Right lobe of liver (tissue), 6 donors: ENCODE data around the gene HCN2. TPM values are rescaled to one million over a fixed set of nuclear protein-coding genes. Genes with fewer than 3 reads are reported as not detected.

Experiments
- ATAC-seq, 4 donors: fragments of 200-7000 bp; cut with Tn5 transposase; one replicate each; pipeline ENCODE4 v1.9.1; 2020; ENCODE audit warnings: mild to moderate bottlenecking in 4 of 4, moderate library complexity in 4 of 4
- DNase-seq, 3 donors: peaks; one replicate each; pipeline ENCODE4 v3.0.0-alpha.2; 2020
- H3K27ac ChIP-seq, 3 donors: fragments of 200-600 bp; one replicate each; pipeline ENCODE4 v1.8.0; 2022
- H3K27me3 ChIP-seq, 2 donors: fragments of 200-600 bp; one replicate each; pipeline ENCODE4 v1.8.0; 2022
- H3K36me3 ChIP-seq, 4 donors: fragments of 200-600 bp; sonication (generic) in 1 of 4; one replicate each; pipeline versions ENCODE4 v1.5.1 to v1.8.0; 2017 to 2022; ENCODE audit warnings: control low read depth in 1 of 4
- H3K4me1 ChIP-seq, 4 donors: fragments of 200-600 bp; sonication (generic) in 1 of 4; one replicate each; pipeline versions ENCODE4 v1.5.1 to v1.8.0; 2017 to 2022; ENCODE audit warnings: control low read depth in 1 of 4
- H3K4me3 ChIP-seq, 3 donors: fragments of 200-600 bp; one replicate each; pipeline ENCODE4 v1.8.0; 2022
- H3K9me3 ChIP-seq, 4 donors: fragments of 200-600 bp; sonication (generic) in 1 of 4; one replicate each; pipeline versions ENCODE4 v1.5.1 to v1.8.0; 2017 to 2022; ENCODE audit warnings: control low read depth in 1 of 4
- CTCF ChIP-seq, 4 donors: fragments of 200-600 bp in 3 of 4; fragments of 450-650 bp in 1 of 4; IDR thresholded peaks; one replicate each; pipeline versions ENCODE4 v1.5.1 to v1.8.0; 2016 to 2022; ENCODE audit warnings: antibody characterized with exemption in 4 of 4, mild to moderate bottlenecking in 2 of 4
- POLR2A ChIP-seq: fragments of 450-650 bp; IDR thresholded peaks from one replicate; pipeline ENCODE4 v1.6.1; 2017; ENCODE audit warnings: antibody characterized with exemption, mild to moderate bottlenecking
- WGBS: methylation state at CpG from one replicate; pipeline ENCODE4 v1.1.6; 2018; ENCODE audit warnings: low coverage, low lambda C conversion rate; ENCODE audit not compliant: insufficient coverage; ENCODE audit errors: missing lambda C conversion rate; 5-methylcytosine and 5-hydroxymethylcytosine counted together
- intact Hi-C, 2 donors: fragments of 100-400 bp; cut with DNase I; formaldehyde crosslinking; loops; one replicate each; pipeline versions ENCODE4 v1.11.2 to v1.14.1; 2022
- total RNA-seq, 6 experiments: library from RNA; depleted of rRNA in 2 of 6; stranded (reverse); fragments of >200 nt in 2 of 6; fragmentation: NEBNext Ultra II Directional in 3 of 6; extraction: Animal tissue kit (Norgen Biotek cat#: 25700) in 3 of 6; gene quantifications; one replicate each; pipeline versions ENCODE4 v1.1.0 to v1.2.4, GENCODE V29; 2016 to 2023
- donor health status: DM: no; HTN: yes; CAD: no.
- donor health status: DM: no; HTN: no; CAD: no.
- donor health status: DM: no; HTN: no; CAD: no.
- donor health status: DM: no; HTN: yes; CAD: no.
- donor health status: DM: no; HTN: yes; CAD: no.

Gene HCN2
- total RNA-seq, 6 experiments from 2014 or later = 0.05 to 0.27 (median 0.09) TPM; not detected in 1

- DNase-seq (no peak), ATAC-seq (no peak)
- peaks cover 0 to 38% (median 14%) of the 10 kb centered on the region in 4 donors for H3K4me1 ChIP-seq
Measured at GRCh38 chr19:573519-573825, 16.2 kb upstream of the HCN2 start.

GRCh38 chr19:574658-575526 lies 14.8 kb upstream of the HCN2 start:
- peaks cover 0 to 38% (median 14%) of the 10 kb centered on the region in 4 donors for H3K4me1 ChIP-seq
- intact Hi-C loops = no loop called here
- TF ChIP-seq POLR2A (peak; percentile 37), CTCF (IDR thresholded peaks at IDR 0.05) (no peak)
- DNase-seq = peak; percentile 67 to 82 (median 73)
- H3K27me3 ChIP-seq = no peaks in the 10 kb centered on the region
- peak; percentile 43 to 59 (median 56) for ATAC-seq
- H3K9me3 ChIP-seq = no peaks in the 10 kb centered on the region
- H3K4me3 ChIP-seq = peak overlapping the region; percentile 31 to 97 (median 35)
- peak overlapping the region in 1 of 3 donors; percentile 37 for H3K27ac ChIP-seq
- WGBS = 10% methylated on average over 7 of the region's 32 CpGs
- peaks cover 0 to 5% (median 0%) of the 10 kb centered on the region in 4 donors for H3K36me3 ChIP-seq

More at GRCh38 chr19:573519-573825, 16.2 kb upstream of the HCN2 start:
- Histone ChIP-seq H3K27me3 (no peaks in the 10 kb centered on the region), H3K4me3 (peak overlapping the region; percentile 95 to 98 (median 97)), H3K36me3 (no peaks in the 10 kb centered on the region), H3K9me3 (no peaks in the 10 kb centered on the region), H3K27ac (peak overlapping the region; percentile 74 to 90 (median 76))
- intact Hi-C loops = no loop called here
- WGBS = 6% methylated on average over 8 of the region's 15 CpGs
- no peak for TF ChIP-seq CTCF (IDR thresholded peaks at IDR 0.05)
- TF ChIP-seq POLR2A = no peak

- DNase-seq (peak in 1 of 3 donors; percentile 52), ATAC-seq (no peak)
- H3K27me3 ChIP-seq = no peaks in the 10 kb centered on the region
- H3K4me1 ChIP-seq = peaks cover 0 to 38% (median 14%) of the 10 kb centered on the region in 4 donors
- WGBS = 100% methylated on average over 3 of the region's 38 CpGs
- H3K4me3 ChIP-seq = peak overlapping the region; percentile 20 to 35 (median 31)
- H3K36me3 ChIP-seq = peaks cover 0 to 11% (median 3%) of the 10 kb centered on the region in 4 donors
- H3K27ac ChIP-seq = no peak overlapping the region
- H3K9me3 ChIP-seq = no peaks in the 10 kb centered on the region
- intact Hi-C loops = no loop called here
- no peak for TF ChIP-seq CTCF (IDR thresholded peaks at IDR 0.05)
- TF ChIP-seq POLR2A = no peak
Measured at GRCh38 chr19:575527-576506, 13.9 kb upstream of the HCN2 start.

GRCh38 chr19:576768-577438 lies 12.8 kb upstream of the HCN2 start:
- Histone ChIP-seq H3K27ac (no peak overlapping the region), H3K4me1 (peaks cover 0 to 33% (median 14%) of the 10 kb centered on the region in 4 donors), H3K4me3 (no peak overlapping the region), H3K27me3 (no peaks in the 10 kb centered on the region), H3K9me3 (no peaks in the 10 kb centered on the region), H3K36me3 (peaks cover 0 to 18% (median 8%) of the 10 kb centered on the region in 4 donors)
- ATAC-seq (no peak), DNase-seq (peak in 1 of 3 donors; percentile 47)
- WGBS = 37% methylated on average over 2 of the region's 28 CpGs
- TF ChIP-seq POLR2A = no peak
- no peak for TF ChIP-seq CTCF (IDR thresholded peaks at IDR 0.05)
- intact Hi-C loops = no loop called here
